T-helper 1 cell treated with Interleukin-12 subunit alpha and Interleukin-12 subunit beta and Interleukin-4 antibody, amounts not matched to agents 30 μg/mL and 1 μg/mL, for 36 hours (primary cell): ENCODE measurements around the gene TMEM150B.

Experiments
- H3K27ac Mint-ChIP-seq: one replicate; pipeline ENCODE4 v1.8.0; 2021; ENCODE audit warnings: mild to moderate bottlenecking, mixed read lengths
- H3K27me3 Mint-ChIP-seq: one replicate; pipeline ENCODE4 v1.8.0; 2021; ENCODE audit warnings: low read depth, mixed read lengths
- H3K36me3 Mint-ChIP-seq: one replicate; pipeline ENCODE4 v1.8.0; 2021; ENCODE audit warnings: low read depth, mixed read lengths
- H3K4me1 Mint-ChIP-seq: one replicate; pipeline ENCODE4 v1.8.0; 2021; ENCODE audit warnings: low read depth, mixed read lengths
- H3K4me3 Mint-ChIP-seq: one replicate; pipeline ENCODE4 v1.8.0; 2021; ENCODE audit warnings: mild to moderate bottlenecking, moderate library complexity, mixed read lengths
- H3K9me3 Mint-ChIP-seq: one replicate; pipeline ENCODE4 v1.8.0; 2021; ENCODE audit warnings: mixed read lengths

The TMEM150B gene

GRCh38 chr19:55309448-55309847 lies 15.7 kb downstream of the TMEM150B start:
- Mint-ChIP-seq H3K4me1 (peaks cover 2% of the 10 kb centered on the region), H3K36me3 (peaks cover 6% of the 10 kb centered on the region), H3K9me3 (no peaks in the 10 kb centered on the region), H3K4me3 (no peak overlapping the region), H3K27me3 (no peaks in the 10 kb centered on the region), H3K27ac (no peak overlapping the region)

GRCh38 chr19:55308281-55308680 lies 16.9 kb downstream of the TMEM150B start:
- Mint-ChIP-seq H3K36me3 (peaks cover 6% of the 10 kb centered on the region), H3K4me1 (peaks cover 2% of the 10 kb centered on the region), H3K4me3 (no peak overlapping the region), H3K27me3 (no peaks in the 10 kb centered on the region), H3K9me3 (no peaks in the 10 kb centered on the region), H3K27ac (no peak overlapping the region)

GRCh38 chr19:55306712-55307111 lies 18.4 kb downstream of the TMEM150B start:
- Mint-ChIP-seq H3K4me3 (no peak overlapping the region), H3K4me1 (peaks cover 6% of the 10 kb centered on the region), H3K27ac (no peak overlapping the region), H3K9me3 (no peaks in the 10 kb centered on the region), H3K36me3 (peaks cover 6% of the 10 kb centered on the region), H3K27me3 (no peaks in the 10 kb centered on the region)

- H3K4me1 Mint-ChIP-seq, result peaks cover 8% of the 10 kb centered on the region
- peaks cover 6% of the 10 kb centered on the region for H3K36me3 Mint-ChIP-seq
- no peaks in the 10 kb centered on the region for H3K9me3 Mint-ChIP-seq
- no peak overlapping the region for H3K27ac Mint-ChIP-seq
- no peaks in the 10 kb centered on the region for H3K27me3 Mint-ChIP-seq
- H3K4me3 Mint-ChIP-seq, result no peak overlapping the region
Observed at GRCh38 chr19:55305983-55306562, 19.1 kb downstream of the TMEM150B start.

GRCh38 chr19:55305491-55305890 lies 19.6 kb downstream of the TMEM150B start:
- no peaks in the 10 kb centered on the region for H3K9me3 Mint-ChIP-seq
- H3K27me3 Mint-ChIP-seq, result no peaks in the 10 kb centered on the region
- no peak overlapping the region for H3K4me3 Mint-ChIP-seq
- peaks cover 8% of the 10 kb centered on the region for H3K4me1 Mint-ChIP-seq
- H3K27ac Mint-ChIP-seq, result peak overlapping the region; percentile 59
- H3K36me3 Mint-ChIP-seq, result peaks cover 6% of the 10 kb centered on the region

- Mint-ChIP-seq H3K27me3 (no peaks in the 10 kb centered on the region), H3K36me3 (peaks cover 6% of the 10 kb centered on the region), H3K4me3 (no peak overlapping the region), H3K9me3 (no peaks in the 10 kb centered on the region), H3K27ac (no peak overlapping the region), H3K4me1 (peaks cover 8% of the 10 kb centered on the region)
Observed at GRCh38 chr19:55304980-55305379, 20.2 kb downstream of the TMEM150B start.

GRCh38 chr19:55304279-55304978 lies 20.7 kb downstream of the TMEM150B start:
- H3K9me3 Mint-ChIP-seq, result no peaks in the 10 kb centered on the region
- peaks cover 6% of the 10 kb centered on the region for H3K36me3 Mint-ChIP-seq
- H3K27me3 Mint-ChIP-seq, result no peaks in the 10 kb centered on the region
- no peak overlapping the region for H3K4me3 Mint-ChIP-seq
- peaks cover 8% of the 10 kb centered on the region for H3K4me1 Mint-ChIP-seq
- no peak overlapping the region for H3K27ac Mint-ChIP-seq

GRCh38 chr19:55303477-55303876 lies 21.7 kb downstream of the TMEM150B start:
- Mint-ChIP-seq H3K27me3 (no peaks in the 10 kb centered on the region), H3K9me3 (no peaks in the 10 kb centered on the region), H3K27ac (no peak overlapping the region), H3K4me3 (no peak overlapping the region), H3K4me1 (peaks cover 8% of the 10 kb centered on the region), H3K36me3 (peaks cover 6% of the 10 kb centered on the region)

- H3K36me3 Mint-ChIP-seq, result peaks cover 6% of the 10 kb centered on the region
- peak overlapping the region; percentile 96 for H3K4me3 Mint-ChIP-seq
- H3K27me3 Mint-ChIP-seq, result no peaks in the 10 kb centered on the region
- peak overlapping the region; percentile 95 for H3K27ac Mint-ChIP-seq
- H3K9me3 Mint-ChIP-seq, result no peaks in the 10 kb centered on the region
- peaks cover 8% of the 10 kb centered on the region for H3K4me1 Mint-ChIP-seq
Observed at GRCh38 chr19:55302318-55302703, 22.8 kb downstream of the TMEM150B start.

GRCh38 chr19:55301459-55302317 lies 23.5 kb downstream of the TMEM150B start:
- Mint-ChIP-seq H3K9me3 (no peaks in the 10 kb centered on the region), H3K36me3 (peaks cover 2% of the 10 kb centered on the region), H3K27ac (peak overlapping the region; percentile 95), H3K4me1 (peaks cover 8% of the 10 kb centered on the region), H3K4me3 (peak overlapping the region; percentile 96), H3K27me3 (no peaks in the 10 kb centered on the region)

GRCh38 chr19:55300886-55301458 lies 24.2 kb downstream of the TMEM150B start:
- Mint-ChIP-seq H3K27me3 (no peaks in the 10 kb centered on the region), H3K36me3 (peaks cover 2% of the 10 kb centered on the region), H3K4me1 (peaks cover 8% of the 10 kb centered on the region), H3K4me3 (peak overlapping the region; percentile 96), H3K9me3 (no peaks in the 10 kb centered on the region), H3K27ac (no peak overlapping the region)

GRCh38 chr19:55299991-55300390 lies 25.1 kb downstream of the TMEM150B start:
- Mint-ChIP-seq H3K36me3 (no peaks in the 10 kb centered on the region), H3K27me3 (no peaks in the 10 kb centered on the region), H3K4me1 (peaks cover 6% of the 10 kb centered on the region), H3K9me3 (no peaks in the 10 kb centered on the region), H3K27ac (no peak overlapping the region), H3K4me3 (no peak overlapping the region)

- Mint-ChIP-seq H3K27ac (no peak overlapping the region), H3K9me3 (no peaks in the 10 kb centered on the region), H3K27me3 (no peaks in the 10 kb centered on the region), H3K4me1 (peaks cover 6% of the 10 kb centered on the region), H3K4me3 (no peak overlapping the region), H3K36me3 (no peaks in the 10 kb centered on the region)
Observed at GRCh38 chr19:55297267-55297666, 27.9 kb downstream of the TMEM150B start.

GRCh38 chr19:55289117-55289796 lies 35.9 kb downstream of the TMEM150B start:
- no peak overlapping the region for H3K27ac Mint-ChIP-seq
- H3K4me3 Mint-ChIP-seq, result no peak overlapping the region
- H3K27me3 Mint-ChIP-seq, result no peaks in the 10 kb centered on the region
- peaks cover 4% of the 10 kb centered on the region for H3K4me1 Mint-ChIP-seq
- no peaks in the 10 kb centered on the region for H3K9me3 Mint-ChIP-seq
- no peaks in the 10 kb centered on the region for H3K36me3 Mint-ChIP-seq
